OCI-LY3 (cell line): ENCODE data around the gene P3H1.
A peak's percentile ranks its signal among the peaks of the same experiment; 100 is the strongest.

Source experiments
- H2AFZ ChIP-seq: fragments of 200-600, 300-600 bp; shearing (Covaris generic); 2 replicates; pipeline ENCODE4 v1.6.0; 2014; ENCODE audit warnings: antibody characterized with exemption, low read depth, low read length
- H3K27ac ChIP-seq: fragments of 200-600, 300-600 bp; sonication (generic); 2 replicates; pipeline ENCODE4 v1.5.1; 2014; ENCODE audit warnings: mild to moderate bottlenecking, low read length, moderate library complexity, mixed read lengths
- H3K27me3 ChIP-seq: fragments of 200-600, 300-600 bp; sonication (generic); 2 replicates; pipeline ENCODE4 v1.6.1; 2014; ENCODE audit warnings: low read depth, low read length, mixed read lengths
- H3K36me3 ChIP-seq: fragments of 200-600, 300-600 bp; sonication (generic); replicated peaks from 2 replicates; pipeline ENCODE3; 2014; ENCODE audit warnings: low read depth, low read length, mixed read lengths
- H3K4me1 ChIP-seq: fragments of 300-600, 200-600 bp; sonication (generic); 2 replicates; pipeline ENCODE4 v1.6.1; 2014; ENCODE audit warnings: low read length, mixed read lengths
- H3K4me2 ChIP-seq: fragments of 200-600, 300-600 bp; sonication (generic); 2 replicates; pipeline ENCODE4 v1.6.1; 2014; ENCODE audit warnings: low read length, mixed read lengths
- H3K4me3 ChIP-seq: fragments of 300-600, 200-600 bp; sonication (generic); 2 replicates; pipeline ENCODE4 v1.5.1; 2014; ENCODE audit warnings: antibody characterized with exemption, mild to moderate bottlenecking, low read length, moderate library complexity
- H3K79me2 ChIP-seq: fragments of 300-600, 200-600 bp; shearing (Covaris generic); 2 replicates; pipeline ENCODE4 v1.6.1; 2014; ENCODE audit warnings: mild to moderate bottlenecking, low read length, mixed read lengths
- H3K9ac ChIP-seq: fragments of 300-600, 200-600 bp; shearing (Covaris generic); 2 replicates; pipeline ENCODE4 v1.6.0; 2014; ENCODE audit warnings: mild to moderate bottlenecking, low read length, moderate library complexity
- H3K9me3 ChIP-seq: fragments of 200-600, 300-600 bp; shearing (Covaris generic); 2 replicates; pipeline ENCODE4 v1.6.1; 2014; ENCODE audit warnings: low read length, mixed read lengths; ENCODE audit not compliant: insufficient read depth
- H4K20me1 ChIP-seq: fragments of 200-600, 300-600 bp; sonication (generic); 2 replicates; pipeline ENCODE4 v1.6.1; 2016; ENCODE audit warnings: low read length, mixed read lengths; ENCODE audit not compliant: insufficient read depth
- EZH2phosphoT487 ChIP-seq: fragments of 200-600 bp; shearing (Covaris generic); IDR thresholded peaks from 2 replicates; pipeline ENCODE4 v1.6.1; 2018; ENCODE audit warnings: antibody characterized with exemption, mixed run types, low read depth
- TF ChIP-seq, protein P1 (sequence below): fragments of 200-600, 300-600 bp; sonication (generic); IDR thresholded peaks from 2 replicates; pipeline ENCODE4 v1.5.1; 2014; ENCODE audit warnings: antibody characterized with exemption, low read length, low read depth

P3H1 gene

DNA sequence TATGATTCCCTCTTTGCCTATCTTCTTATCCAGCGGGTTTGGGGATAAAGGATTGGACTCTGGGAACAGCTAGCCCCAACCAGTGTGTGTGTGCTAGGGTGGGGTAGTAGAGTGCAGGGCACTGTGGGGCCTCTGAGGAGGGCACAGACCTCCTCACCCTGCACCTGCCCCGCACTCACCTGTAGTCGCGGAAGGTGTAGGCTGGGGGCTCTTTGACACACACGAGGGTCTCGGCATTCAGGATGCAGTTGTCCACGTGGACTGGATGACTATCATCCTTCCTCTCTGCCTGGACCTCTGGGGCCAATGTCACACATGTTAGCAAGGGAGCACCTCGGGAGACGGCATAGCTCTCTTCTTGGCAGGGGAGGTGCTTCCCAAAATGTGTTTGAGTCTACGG is 18.8 kb downstream of the P3H1 start:
- Histone ChIP-seq H3K4me3 (no peak overlapping the region), H3K27me3 (no peaks in the 10 kb centered on the region), H2AFZ (no peak overlapping the region), H3K27ac (no peak overlapping the region), H3K79me2 (no peaks in the 10 kb centered on the region), H3K9me3 (no peaks in the 10 kb centered on the region), H3K9ac (no peak overlapping the region), H3K36me3 (peaks cover 22% of the 10 kb centered on the region), H4K20me1 (no peaks in the 10 kb centered on the region), H3K4me2 (no peak overlapping the region), H3K4me1 (no peaks in the 10 kb centered on the region)
- no peak for TF ChIP-seq EZH2phosphoT487
- TF ChIP-seq, protein P1, sequence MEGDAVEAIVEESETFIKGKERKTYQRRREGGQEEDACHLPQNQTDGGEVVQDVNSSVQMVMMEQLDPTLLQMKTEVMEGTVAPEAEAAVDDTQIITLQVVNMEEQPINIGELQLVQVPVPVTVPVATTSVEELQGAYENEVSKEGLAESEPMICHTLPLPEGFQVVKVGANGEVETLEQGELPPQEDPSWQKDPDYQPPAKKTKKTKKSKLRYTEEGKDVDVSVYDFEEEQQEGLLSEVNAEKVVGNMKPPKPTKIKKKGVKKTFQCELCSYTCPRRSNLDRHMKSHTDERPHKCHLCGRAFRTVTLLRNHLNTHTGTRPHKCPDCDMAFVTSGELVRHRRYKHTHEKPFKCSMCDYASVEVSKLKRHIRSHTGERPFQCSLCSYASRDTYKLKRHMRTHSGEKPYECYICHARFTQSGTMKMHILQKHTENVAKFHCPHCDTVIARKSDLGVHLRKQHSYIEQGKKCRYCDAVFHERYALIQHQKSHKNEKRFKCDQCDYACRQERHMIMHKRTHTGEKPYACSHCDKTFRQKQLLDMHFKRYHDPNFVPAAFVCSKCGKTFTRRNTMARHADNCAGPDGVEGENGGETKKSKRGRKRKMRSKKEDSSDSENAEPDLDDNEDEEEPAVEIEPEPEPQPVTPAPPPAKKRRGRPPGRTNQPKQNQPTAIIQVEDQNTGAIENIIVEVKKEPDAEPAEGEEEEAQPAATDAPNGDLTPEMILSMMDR = no peak

DNA sequence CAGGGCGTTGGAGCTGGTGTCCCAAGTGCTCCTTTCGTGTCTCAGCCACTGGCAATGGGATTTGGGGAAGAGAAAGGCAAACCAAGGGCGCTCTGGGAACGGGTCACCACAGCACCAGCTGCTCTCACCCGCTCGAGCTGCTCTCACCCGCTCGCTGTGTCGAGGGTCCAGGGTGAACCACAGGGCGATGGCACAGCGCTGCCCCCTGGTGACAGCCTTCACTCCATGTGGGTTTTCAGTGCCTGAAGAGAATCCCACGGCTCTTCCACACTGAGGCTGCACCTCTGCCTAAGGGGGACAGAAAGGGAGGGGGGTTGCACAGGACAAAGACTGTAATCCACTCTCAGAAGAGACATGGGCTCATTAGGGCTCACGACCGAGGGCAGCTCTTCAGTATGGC is 19.7 kb downstream of the P3H1 start:
- Histone ChIP-seq H3K36me3 (peaks cover 13% of the 10 kb centered on the region), H4K20me1 (no peaks in the 10 kb centered on the region), H3K9me3 (no peaks in the 10 kb centered on the region), H3K4me2 (no peak overlapping the region), H3K27ac (no peak overlapping the region), H3K4me1 (no peaks in the 10 kb centered on the region), H3K9ac (no peak overlapping the region), H3K79me2 (no peaks in the 10 kb centered on the region), H3K27me3 (no peaks in the 10 kb centered on the region), H3K4me3 (no peak overlapping the region), H2AFZ (no peak overlapping the region)
- TF ChIP-seq, protein P1 = peak; percentile 56
- TF ChIP-seq EZH2phosphoT487 = no peak

DNA sequence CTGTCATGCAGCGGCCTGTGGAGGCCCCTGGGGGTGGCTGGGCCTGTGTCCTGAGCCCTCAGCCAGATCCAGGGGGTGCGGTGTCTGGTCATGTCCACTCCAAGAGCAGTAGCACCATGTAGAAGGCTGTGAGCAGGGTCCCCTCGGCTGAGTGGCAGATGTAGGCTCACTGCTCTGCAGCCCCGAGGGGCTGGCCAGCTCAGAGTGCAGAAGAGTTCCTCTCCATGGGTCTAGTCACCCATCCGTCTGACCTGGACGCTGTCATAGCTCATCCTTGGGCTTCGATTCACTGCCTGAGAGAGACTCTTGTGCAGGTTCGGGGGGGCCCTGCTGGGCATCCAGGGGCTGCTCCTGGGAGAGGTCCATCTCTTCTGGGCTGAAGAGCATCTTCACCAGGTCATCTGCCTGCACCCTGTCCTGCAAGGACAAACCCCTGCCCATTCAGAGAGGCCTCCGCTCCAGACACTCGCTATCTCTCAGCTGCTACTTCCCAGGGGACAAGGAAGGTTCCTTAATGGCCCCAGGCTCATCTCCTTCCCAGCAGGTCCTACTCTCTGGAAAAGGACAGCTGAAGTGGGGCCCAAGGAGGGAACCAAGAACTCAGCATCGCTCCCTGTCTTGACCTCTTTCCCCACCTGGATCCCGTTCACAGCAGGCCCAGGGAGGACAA is 20.3 kb downstream of the P3H1 start:
- Histone ChIP-seq H3K4me3 (no peak overlapping the region), H3K4me1 (no peaks in the 10 kb centered on the region), H3K4me2 (no peak overlapping the region), H3K9ac (no peak overlapping the region), H3K27me3 (no peaks in the 10 kb centered on the region), H2AFZ (no peak overlapping the region), H3K79me2 (no peaks in the 10 kb centered on the region), H4K20me1 (no peaks in the 10 kb centered on the region), H3K9me3 (no peaks in the 10 kb centered on the region), H3K27ac (no peak overlapping the region), H3K36me3 (peaks cover 8% of the 10 kb centered on the region)
- TF ChIP-seq, protein P1 = no peak
- TF ChIP-seq EZH2phosphoT487 = no peak

DNA sequence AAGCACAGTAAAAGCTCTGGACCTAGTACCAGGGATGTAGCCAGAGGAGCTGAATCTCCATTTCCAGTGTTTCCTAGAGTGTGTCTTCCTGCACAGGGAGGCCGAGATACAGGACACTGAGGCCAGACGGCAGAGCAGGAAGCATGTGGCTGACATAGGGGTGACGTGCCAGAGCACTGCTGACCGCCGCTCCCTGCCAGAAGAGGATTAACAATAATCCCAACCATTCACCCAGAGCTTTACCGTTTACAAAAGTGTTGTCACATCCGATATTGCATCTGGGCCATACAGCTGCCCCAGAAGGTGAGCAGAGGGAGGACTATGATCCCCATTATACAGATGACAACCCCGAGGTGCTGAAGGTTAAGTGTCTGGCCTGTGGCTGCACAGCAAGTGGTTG is 21.0 kb downstream of the P3H1 start:
- H2AFZ ChIP-seq = no peak overlapping the region
- no peaks in the 10 kb centered on the region for H3K79me2 ChIP-seq
- H3K9me3 ChIP-seq = no peaks in the 10 kb centered on the region
- no peaks in the 10 kb centered on the region for H4K20me1 ChIP-seq
- H3K27me3 ChIP-seq = no peaks in the 10 kb centered on the region
- H3K27ac ChIP-seq = no peak overlapping the region
- H3K4me3 ChIP-seq = no peak overlapping the region
- H3K36me3 ChIP-seq = peaks cover 8% of the 10 kb centered on the region
- H3K4me2 ChIP-seq = no peak overlapping the region
- no peaks in the 10 kb centered on the region for H3K4me1 ChIP-seq
- TF ChIP-seq, protein P1 = no peak
- TF ChIP-seq EZH2phosphoT487 = no peak
- no peak overlapping the region for H3K9ac ChIP-seq
